Stimulated activated CD4-positive, alpha-beta T cell treated with anti-CD3 and anti-CD28 coated beads, Interleukin-4, amount 100 ng/mL, for 48 hours (primary cell): ENCODE results near the gene GPR119.
"Not testable (repeated sequence)": the region's sequence is repeated elsewhere in the genome, so short reads cannot be mapped to it uniquely, and the experiment has no call there.

Experiments used
- DNase-seq, 2 donors: peaks; one replicate each; pipeline ENCODE4 v3.0.0-alpha.2; 2020; ENCODE audit warnings: low read depth in 2 of 2

Gene GPR119

DNA sequence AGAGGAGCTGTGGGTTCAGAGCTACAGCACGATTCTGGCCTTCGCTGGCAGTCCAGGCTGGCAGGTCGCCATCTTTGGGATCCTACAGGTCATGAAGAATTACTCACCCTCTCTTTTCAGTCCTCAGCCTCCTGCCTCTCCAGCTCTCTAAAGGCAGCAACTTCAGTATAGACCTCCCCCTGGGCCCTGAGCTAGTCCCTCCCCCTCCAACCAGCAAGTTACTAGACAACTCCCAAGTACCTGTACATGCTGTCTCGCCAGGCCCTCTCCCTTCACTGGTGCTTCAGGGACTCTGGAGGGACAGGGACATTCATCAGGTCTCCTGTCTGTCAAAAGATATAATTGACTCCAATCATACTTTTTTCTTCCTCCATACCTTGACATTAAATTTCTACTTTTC, at the start of gene GPR119:
Gene GPR119, minus strand, starts transcription at position 155 of the 400 bp plus-strand sequence. CDS start 227 bp downstream, outside the sequence.
- no peak for DNase-seq

DNA sequence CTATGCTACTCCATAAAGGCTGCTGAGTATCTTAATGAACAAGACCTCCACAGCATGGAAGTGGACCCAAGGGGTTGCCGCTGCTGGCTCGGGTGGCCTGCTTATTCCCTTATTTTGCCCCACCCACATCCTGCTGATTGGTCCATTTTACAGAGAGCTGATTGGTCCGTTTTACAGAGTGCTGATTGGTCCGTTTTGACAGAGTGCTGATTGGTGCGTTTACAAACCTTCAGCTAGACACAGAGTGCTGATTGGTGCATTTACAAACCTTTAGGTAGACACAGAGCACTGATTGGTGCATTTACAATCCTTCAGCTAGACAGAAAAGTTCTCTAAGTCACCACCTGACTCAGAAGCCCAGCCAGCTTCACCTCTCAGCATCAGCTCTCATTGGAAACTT, 43.8 kb upstream of the GPR119 start:
- not testable (repeated sequence) for DNase-seq

DNA sequence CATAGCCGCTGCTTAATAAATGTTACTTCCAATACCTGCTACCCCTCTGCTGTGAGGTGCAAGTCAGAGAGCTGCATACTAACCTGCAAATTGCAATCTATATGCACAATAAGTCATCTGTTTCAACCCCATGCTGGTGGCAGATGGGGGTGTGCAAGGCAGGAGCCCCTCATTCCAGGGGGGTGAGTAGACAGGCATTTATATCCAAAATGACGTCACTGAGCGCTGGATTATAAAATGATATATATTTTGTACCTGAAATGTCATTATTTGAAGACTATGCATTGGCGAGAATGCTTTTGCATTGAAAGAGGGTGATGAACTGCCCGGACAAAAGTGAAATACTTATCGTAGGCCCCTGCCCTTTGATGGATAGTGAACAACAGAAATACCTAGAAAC, 41.1 kb upstream of the GPR119 start:
- no peak for DNase-seq

DNA sequence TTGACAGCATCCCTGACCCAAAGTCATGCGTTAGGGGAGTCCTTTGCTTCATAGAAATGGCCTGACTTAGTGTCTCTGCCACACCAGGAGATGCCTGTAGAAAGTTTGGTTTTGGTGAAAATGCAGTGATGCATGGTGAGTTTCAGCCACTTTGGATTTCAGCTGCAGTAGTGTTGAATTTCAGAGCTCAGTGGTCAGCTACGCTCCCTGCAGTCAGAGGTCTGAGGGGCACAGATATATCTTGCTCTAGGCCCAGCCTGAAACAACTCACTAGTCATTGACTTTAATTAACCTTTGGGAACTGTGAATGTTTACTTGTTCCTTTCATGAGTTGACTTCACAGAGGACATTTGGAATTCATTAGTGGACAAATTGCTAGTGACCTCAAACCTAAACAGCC, 33.8 kb upstream of the GPR119 start:
- DNase-seq = no peak

DNA sequence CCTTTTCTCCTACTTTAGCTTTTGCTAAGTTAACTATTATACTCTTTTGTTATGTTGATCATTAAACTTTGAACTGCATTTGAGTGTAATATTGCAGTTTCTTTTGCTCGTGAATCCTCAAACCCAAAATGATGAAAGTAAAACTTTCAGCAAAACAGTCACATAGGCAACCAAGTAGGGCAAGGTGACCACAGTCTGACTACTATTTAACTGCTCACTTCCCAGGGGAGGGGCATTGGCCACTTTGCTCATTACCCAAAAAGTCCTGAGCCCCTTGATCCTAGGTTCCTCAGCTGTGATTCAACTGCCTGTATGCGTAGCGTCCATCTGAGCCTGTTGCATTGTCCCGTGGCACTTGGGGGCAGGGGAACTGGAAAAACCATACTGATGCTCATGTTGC, 33.3 kb upstream of the GPR119 start:
- DNase-seq = no peak

DNA sequence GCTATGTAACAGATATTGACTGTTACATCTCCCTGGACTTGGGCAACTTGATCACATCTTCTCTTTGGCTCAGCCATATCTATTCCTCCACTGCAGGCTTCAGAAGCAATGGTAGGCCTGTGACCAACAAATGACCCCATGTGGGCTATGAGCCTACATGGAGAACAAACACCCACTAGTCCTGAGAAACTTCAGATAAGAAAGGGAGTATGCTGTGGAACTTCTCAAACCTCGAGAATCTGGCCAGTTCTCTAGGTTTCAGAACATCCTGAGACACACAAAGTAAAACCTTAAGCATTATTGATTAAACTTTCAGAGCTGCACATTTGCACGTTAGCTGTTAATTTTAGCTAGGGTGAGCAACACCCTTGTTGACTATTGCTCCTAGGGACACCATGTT, 32.6 kb upstream of the GPR119 start:
- no peak for DNase-seq

DNA sequence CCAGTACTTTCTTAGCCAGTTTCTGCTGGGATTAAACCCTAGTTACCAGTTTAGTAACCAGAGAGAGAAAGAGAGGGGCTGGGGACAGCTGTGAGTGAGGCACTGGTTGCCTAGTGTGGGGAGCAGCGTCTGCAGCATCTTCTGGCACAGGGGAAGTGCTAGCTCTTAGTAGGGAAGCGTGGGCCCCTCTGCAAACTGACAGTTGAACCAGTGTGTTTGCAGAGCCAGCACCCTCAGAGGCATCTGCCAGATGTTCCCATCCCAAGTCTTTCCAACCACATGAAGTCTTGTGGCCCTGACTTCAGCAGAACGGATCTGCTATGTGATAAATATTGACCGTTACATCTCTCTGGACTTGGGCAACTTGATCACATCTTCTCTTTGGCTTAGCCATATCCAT, 31.3 kb upstream of the GPR119 start:
- no peak for DNase-seq

DNA sequence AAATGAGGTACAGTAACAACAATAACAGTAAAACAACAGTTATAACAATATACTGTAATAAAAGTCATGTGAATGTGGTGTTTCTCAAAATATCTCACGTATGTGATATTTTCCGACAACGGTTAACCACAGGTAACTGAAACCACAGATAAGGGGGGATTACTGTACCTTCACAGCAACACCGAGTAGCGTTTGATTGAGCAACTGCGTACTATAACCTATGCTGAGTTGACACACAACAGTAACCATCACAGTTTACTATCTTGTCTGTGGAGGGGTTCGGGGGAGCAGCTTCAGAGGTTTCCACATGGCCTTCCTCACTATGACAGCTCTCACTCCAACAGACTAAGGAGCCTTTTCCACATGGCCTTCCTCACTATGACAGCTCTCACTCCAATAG, 29.7 kb upstream of the GPR119 start:
- DNase-seq = no peak

DNA sequence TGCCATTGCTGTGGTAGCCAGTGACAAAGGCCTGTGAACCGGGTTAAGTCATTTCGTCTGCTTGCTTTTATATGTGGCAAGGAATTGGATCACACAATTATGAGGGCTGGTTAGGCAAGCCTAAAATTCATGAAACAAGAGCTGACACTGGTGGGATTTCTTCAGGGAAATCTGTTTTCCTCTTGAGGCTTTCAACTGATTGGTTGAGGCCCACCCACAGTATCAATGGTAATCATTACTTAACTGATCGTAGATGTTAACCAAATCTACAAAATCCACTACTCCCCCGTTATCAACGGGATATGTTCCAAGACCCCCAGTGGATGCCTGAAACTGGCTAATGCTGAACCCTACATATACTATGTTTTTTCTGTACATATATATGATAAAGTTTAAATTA, 29.3 kb upstream of the GPR119 start:
- DNase-seq = no peak

DNA sequence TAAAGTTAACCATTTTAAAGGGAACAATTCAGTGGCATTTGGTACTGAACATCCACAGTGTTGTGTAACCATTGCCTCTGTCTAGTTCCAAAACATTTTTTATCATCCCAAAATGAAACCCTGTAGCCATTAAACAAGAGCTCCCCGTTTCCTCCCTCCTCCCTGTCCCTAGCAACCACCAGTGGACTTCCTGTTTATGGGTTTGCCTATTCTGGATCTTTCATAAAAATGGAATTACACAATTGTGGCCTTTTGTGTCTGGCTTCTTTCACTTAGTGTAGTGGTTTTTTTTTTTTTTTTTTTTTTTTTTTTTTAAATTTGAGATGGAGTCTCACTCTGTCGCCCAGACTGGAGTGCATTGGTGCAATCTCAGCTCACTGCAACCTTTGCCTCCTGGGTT, 27.9 kb upstream of the GPR119 start:
- no peak for DNase-seq

DNA sequence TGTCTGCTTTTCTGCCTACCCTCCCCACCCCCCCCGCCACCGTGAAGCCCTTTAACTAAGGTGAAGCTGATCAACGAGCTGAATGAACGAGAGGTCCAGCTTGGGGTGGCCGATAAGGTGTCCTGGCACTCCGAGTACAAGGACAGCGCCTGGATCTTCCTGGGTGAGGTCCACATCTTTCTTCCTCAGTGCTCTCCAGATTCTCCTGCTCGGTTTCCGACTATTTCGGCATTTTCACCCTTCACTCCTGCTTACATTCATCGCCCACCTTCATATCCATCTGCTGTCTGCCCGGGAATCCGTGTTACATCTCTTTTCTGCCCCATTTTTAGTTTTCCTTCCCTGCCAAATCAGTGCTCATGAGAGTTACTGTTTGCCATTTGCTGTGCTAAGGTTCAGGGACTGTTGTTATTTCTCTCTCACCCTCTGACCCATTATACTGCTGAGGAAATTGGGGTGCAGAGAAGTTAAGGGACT, 16.8 kb upstream of the GPR119 start:
- no peak for DNase-seq

DNA sequence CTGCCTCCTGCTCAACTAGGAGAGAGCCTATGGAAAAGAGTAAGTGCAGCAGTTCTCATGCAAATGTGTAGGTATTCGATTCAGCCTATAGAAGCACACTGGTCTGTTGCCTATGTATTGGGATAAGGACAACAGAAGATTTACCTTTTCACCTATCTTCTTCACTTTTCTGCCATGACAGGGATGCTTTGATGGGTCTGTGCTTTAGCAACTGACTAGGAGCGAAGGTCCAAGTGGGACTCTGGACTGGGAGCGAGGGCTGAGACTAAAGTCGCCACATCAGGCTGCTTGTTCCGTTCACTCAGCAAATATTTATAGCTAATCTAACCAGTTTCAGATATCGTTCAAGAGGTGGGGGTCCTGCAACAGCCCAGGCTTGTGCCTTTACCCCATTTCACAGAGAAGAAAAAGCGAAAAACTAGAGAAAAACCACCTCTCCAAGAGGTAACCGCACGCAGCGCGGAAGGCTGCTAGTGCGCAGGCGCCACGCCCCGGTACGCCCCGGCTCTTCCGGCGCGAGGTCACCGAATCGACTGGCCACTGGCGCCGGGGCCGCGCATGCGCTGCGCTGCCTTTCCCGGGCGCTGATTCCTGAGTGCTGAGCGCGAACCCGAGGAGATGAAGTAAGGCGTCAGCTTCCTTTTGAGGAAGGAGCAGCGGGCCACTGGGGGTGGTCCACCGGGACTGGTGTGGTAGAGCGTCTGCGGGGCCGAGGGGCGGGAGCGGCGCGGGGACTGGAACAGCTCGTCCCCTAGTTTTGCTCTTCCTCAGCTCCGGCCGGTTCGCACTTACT, 16.1 kb upstream of the GPR119 start, which contains the start of gene RBMX2:
Gene RBMX2, plus strand, starts transcription at position 573 of the 793 bp plus-strand sequence. Its CDS starts 46 bp downstream, at position 619.
- DNase-seq = peak; percentile 28 to 57

DNA sequence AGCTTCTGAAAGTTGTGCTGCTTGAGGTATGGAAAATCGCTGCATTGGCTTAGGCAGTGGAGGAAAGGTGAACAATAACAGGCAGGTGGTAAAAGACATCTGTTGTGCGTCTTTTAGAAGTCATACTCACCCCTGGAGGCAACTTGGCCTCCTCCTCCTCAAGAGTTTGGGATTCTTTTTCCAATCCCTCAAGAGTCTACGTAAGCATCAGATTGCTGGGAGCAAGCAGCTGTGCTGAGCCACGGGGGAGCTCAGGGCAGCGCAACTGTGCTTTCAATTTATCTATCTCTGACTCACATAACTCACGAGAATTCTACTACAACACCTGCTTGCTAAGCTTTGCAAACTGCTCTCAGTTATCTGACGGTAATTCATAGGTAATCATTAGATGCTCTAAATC, 9.9 kb upstream of the GPR119 start:
- no peak for DNase-seq

DNA sequence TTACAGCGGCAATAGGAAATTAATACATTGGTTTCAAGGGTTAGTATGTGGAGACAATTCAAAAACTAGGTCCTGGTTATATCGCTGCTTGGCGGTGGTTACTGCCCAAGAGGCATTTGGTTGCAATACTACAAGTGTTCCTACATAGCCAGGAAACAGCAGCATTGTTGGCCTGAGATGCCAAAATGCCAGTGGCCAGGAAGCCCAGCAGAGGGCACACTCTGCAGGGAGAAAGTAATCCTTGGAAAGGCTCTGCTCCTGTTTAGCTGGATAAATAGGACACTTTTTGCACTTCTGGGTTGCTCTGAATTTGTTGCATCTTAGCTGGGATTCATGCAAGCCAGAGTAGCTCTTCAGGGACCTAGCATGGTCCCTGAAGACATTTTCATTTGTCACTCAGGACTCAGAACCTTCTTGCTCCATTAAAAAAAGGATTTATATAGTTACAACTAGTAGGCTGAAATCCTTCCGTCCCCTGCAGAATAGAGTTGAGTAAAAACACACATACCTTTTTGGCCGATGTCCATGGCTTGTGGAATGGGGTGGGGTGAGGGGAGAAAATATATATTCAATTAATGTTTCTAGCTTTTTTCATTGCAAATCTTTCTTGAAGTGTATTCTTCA, 8.1 kb upstream of the GPR119 start:
- DNase-seq = no peak

DNA sequence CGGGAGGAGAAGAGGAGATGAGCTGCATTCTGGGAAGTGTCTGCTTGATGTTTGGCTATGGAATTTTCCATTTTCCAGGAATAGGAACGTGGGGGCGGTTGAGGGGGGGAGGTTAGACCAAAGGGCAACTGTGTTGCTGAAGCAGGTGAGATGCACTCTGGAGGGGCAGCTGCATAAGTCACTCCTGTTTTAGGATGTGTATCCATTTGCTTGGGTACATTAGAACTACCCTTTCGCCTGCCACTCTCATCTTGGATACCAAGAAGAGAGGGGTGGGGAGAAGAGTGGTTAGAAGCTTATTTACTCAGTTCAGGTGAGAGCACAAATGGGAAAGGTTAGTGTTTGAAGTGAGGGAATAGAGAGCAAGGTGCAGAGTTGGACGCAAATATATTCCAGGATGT, 934 bp upstream of the GPR119 start:
- no peak for DNase-seq

DNA sequence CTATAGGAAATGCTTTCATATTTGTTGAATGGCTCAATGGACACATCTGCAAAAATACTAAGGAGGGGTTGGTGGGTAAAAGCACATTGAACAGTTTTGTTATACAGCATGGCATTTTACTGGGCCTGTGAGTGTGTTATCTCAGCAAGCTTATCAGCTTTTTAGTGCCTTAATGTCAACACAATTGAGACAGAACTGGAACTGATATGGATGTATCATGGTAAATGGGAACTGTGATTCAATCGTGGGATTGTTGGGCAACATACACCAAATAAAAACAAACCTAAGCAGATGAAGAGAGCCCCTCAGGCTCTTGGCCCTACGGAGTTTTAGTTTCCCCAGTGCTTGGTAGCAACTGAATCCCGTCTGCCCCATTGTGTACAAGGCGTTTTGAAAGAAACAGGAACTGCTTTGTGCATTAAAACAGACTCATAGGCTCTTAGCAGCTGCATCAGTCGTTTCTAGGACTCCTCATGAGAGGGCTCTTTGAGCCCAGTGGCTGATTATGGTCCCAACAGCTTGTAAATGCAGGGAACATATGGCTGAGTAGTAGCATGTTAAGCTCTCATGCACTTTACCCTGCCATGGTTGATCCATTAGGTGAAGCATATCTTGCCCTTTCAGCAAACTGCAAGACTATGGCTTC, 7.3 kb downstream of the GPR119 start:
- DNase-seq = no peak

DNA sequence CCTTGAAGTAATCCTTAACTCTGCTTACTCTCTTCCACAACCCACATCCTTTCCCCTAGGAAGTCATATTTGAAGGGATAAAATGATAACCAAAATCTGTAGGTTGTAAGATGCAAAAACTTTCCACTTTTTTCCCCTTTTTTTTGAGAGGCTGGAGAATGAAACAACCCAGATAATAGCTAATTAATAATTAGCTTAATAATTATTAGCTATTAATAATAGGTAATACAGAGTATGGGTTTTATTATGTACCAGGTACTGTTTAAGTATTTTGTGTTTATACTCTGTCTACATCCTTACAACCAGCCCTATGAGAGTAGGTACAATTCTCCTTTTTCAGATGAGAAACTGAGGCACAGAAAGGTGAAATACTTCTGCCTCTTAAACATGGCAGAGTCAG, 9.4 kb downstream of the GPR119 start:
- DNase-seq = no peak

DNA sequence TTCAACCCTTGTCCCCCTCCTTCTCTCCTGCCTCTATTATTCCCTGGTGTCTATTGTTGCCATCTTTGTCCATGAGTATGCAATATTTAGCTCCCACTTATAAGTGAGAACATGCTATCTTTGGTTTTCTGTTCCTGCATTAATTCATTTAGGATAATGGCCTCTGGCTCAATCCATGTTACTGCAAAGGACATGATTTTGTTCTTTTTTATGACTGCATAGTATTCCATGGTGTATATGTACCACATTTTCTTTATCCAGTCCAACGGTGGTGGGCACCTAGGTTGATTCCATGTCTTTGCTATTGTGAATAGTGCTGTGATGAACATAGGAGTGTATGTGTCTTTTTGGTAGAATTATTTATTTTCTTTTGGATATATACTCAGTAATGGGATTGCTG, 33.4 kb downstream of the GPR119 start:
- DNase-seq = not testable (repeated sequence)

DNA sequence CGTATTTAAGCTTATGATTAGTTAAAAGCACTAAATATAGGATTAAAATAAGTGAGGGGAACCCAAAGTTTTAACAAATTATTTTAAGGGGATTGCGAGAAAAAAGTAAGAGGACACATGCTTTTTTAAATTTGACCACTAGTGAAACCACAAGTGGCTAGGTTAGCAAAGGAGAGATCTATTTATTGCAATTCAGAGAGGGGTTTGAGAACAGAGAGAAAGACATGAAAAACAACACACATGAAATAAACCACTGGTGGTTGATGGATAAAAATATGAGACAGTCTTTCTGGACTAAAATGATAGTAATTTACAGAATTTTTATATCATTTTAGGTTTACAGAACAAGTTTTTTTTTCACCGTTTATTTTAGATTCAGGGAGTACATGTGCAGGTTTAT, 33.9 kb downstream of the GPR119 start:
- DNase-seq = no peak

DNA sequence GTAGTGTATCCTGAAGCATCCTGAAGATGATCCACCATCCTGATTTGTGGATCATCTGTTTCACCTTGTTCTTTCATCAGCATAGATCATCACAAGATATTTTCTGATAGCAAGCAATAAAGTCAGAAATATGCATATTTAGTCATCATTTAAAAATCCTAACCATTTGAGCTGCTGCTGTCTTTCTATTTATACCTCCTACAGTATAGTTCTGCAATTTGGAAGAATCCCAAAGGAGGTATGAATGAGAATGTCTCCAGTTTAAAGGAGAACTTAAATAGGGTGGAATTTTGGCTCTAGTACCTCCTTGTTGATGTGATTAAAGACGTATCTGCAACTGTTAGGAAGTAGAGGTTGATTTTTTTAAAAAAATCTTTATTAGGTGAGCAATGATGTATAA, 38.2 kb downstream of the GPR119 start:
- DNase-seq = no peak

DNA sequence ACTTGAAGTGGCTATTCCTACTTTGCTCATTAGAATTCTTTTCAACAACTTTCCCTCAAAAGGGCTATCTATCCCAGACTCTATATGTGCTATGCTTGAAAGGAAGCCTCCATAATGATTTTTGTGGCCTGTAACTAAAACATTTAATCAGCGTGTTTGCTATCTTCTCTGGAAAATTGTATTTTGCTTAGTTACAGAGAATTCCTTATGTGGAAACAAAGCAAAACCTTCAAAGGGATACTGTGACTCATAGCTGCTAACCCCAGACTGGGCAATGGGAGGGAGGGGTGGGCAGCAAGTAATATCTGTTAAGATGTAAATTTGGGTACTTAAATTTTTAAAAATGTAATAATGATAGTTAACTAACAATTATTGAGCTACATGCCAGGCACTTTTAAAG, 42.1 kb downstream of the GPR119 start:
- DNase-seq = no peak

DNA sequence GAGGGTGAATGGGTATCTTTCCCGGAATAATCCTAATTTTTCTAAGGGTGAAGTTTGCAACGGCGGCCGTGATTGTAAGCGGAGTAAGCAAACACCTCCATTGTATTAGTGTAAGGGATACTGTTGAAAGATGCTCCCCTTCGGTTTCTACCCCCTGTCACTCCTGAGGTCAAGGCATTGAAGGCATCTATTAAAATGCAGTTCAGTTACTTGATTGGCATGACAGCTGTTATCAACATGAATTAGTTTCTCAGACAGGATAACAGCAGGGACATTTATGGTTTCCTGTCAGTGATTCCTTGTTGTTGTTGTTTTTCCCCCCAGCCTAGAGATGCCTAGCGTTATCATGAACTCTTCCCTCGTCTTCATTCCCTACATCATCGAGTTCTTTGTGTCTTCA, 45.2 kb downstream of the GPR119 start:
- no peak for DNase-seq
